H1 (cell line): ENCODE results near the gene KLF2. TPM values are rescaled to one million over a fixed set of nuclear protein-coding genes. Genes with fewer than 3 reads are reported as not detected.

Experiments
- BCL11A ChIP-seq, 2 experiments: IDR thresholded peaks; one replicate each; pipeline ENCODE4 v1.6.1; 2011; ENCODE audit warnings: low read depth in 2 of 2, low read length in 2 of 2, mild to moderate bottlenecking in 2 of 2
- CHD2 ChIP-seq: IDR thresholded peaks from 2 replicates; pipeline ENCODE4 v1.6.1; 2012; ENCODE audit warnings: low read length, improper control_type of control experiment
- CTBP2 ChIP-seq: IDR thresholded peaks from 2 replicates; pipeline ENCODE4 v1.7.0; 2011; ENCODE audit warnings: borderline replicate concordance, mild to moderate bottlenecking, moderate library complexity, mixed read lengths, low read length; ENCODE audit not compliant: insufficient read depth, insufficient read length
- EGR1 ChIP-seq: IDR thresholded peaks from 2 replicates; pipeline ENCODE4 v1.6.1; 2011; ENCODE audit warnings: low read depth, low read length, borderline replicate concordance
- HDAC6 ChIP-seq: IDR thresholded peaks from one replicate; pipeline ENCODE4 v1.7.1; 2012; ENCODE audit warnings: low read depth, mild to moderate bottlenecking, inconsistent platforms, low read length, moderate library complexity
- RNF2 ChIP-seq: fragments of 200-900, 300-1000 bp; sonication (generic); IDR thresholded peaks from 2 replicates; pipeline ENCODE4 v1.7.1; 2016; ENCODE audit warnings: borderline replicate concordance, low read depth, mild to moderate bottlenecking, antibody characterized with exemption, low read length; ENCODE audit not compliant: poor library complexity, severe bottlenecking; ENCODE audit errors: missing control alignments
- SAP30 ChIP-seq: fragments of 300-600 bp; sonication (generic); IDR thresholded peaks from 2 replicates; pipeline ENCODE4 v1.7.1; 2012; ENCODE audit warnings: low read length, moderate library complexity, mild to moderate bottlenecking, inconsistent platforms; ENCODE audit not compliant: insufficient read depth, insufficient replicate concordance
- SRF ChIP-seq: IDR thresholded peaks from 2 replicates; pipeline ENCODE4 v1.6.1; 2011; ENCODE audit warnings: mild to moderate bottlenecking, low read depth, low read length, moderate library complexity
- TAF7 ChIP-seq: optimal IDR thresholded peaks from 2 replicates; pipeline ENCODE3; 2011; ENCODE audit warnings: low read depth, mild to moderate bottlenecking, inconsistent platforms, low read length, moderate library complexity, borderline replicate concordance
- TCF12 ChIP-seq: IDR thresholded peaks from 2 replicates; pipeline ENCODE4 v1.6.1; 2011; ENCODE audit warnings: low read depth, mild to moderate bottlenecking, low read length
- polyA plus RNA-seq, 7 experiments: library from polyadenylated mRNA; depleted of rRNA in 3 of 7; stranded (reverse) in 5 of 7; unstranded in 2 of 7; fragments of >200 nt in 5 of 7; fragments of 200-250 nt in 2 of 7; gene quantifications; 1 replicate in 5 of 7; 2 replicates in 1 of 7; 4 replicates in 1 of 7; pipeline versions ENCODE4 v1.2.1 to v1.2.3, GENCODE V29; 2011 to 2013; ENCODE audit warnings: missing spikeins in 2 of 7, mixed read lengths in 2 of 7
- total RNA-seq: library from RNA; stranded (reverse); fragmentation: NEBNext Ultra II Directional; extraction: Animal tissue kit (Norgen Biotek cat#: 25700); gene quantifications from 2 replicates; pipeline ENCODE4 v1.2.1, GENCODE V29; 2021
- TF ChIP-seq, protein P1 (sequence below): fragments of 300-600 bp; sonication (generic); IDR thresholded peaks from 2 replicates; pipeline ENCODE4 v1.7.1; 2012; ENCODE audit warnings: low read length, moderate library complexity, mild to moderate bottlenecking, inconsistent platforms; ENCODE audit not compliant: insufficient replicate concordance

KLF2 gene
- total and polyA plus RNA-seq, 2 of the 8 experiments (the other 6 are each of a cell fraction or from before 2014, with no cell fraction given): 0.19 to 0.33 TPM

DNA sequence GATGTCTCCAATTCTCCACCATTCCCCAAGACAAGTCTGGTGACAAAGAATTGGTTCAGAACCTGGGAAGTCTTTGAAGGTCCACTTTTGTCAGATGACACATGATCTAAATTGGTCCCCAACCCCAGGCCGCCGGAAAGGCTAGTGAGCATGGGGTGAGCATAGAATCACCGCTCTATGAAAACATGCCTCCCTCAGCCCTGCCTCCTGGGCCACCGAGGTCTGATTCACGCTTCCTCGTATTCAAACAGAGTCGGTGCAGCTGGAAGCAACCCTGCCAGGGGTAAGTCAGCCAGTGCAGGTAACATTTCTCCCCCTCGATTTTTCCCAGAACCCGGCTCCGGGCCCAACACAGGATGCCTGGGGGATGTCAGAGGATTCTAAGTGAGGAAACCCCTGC lies 33.9 kb upstream of the KLF2 start (continued):
- TF ChIP-seq, protein P1, sequence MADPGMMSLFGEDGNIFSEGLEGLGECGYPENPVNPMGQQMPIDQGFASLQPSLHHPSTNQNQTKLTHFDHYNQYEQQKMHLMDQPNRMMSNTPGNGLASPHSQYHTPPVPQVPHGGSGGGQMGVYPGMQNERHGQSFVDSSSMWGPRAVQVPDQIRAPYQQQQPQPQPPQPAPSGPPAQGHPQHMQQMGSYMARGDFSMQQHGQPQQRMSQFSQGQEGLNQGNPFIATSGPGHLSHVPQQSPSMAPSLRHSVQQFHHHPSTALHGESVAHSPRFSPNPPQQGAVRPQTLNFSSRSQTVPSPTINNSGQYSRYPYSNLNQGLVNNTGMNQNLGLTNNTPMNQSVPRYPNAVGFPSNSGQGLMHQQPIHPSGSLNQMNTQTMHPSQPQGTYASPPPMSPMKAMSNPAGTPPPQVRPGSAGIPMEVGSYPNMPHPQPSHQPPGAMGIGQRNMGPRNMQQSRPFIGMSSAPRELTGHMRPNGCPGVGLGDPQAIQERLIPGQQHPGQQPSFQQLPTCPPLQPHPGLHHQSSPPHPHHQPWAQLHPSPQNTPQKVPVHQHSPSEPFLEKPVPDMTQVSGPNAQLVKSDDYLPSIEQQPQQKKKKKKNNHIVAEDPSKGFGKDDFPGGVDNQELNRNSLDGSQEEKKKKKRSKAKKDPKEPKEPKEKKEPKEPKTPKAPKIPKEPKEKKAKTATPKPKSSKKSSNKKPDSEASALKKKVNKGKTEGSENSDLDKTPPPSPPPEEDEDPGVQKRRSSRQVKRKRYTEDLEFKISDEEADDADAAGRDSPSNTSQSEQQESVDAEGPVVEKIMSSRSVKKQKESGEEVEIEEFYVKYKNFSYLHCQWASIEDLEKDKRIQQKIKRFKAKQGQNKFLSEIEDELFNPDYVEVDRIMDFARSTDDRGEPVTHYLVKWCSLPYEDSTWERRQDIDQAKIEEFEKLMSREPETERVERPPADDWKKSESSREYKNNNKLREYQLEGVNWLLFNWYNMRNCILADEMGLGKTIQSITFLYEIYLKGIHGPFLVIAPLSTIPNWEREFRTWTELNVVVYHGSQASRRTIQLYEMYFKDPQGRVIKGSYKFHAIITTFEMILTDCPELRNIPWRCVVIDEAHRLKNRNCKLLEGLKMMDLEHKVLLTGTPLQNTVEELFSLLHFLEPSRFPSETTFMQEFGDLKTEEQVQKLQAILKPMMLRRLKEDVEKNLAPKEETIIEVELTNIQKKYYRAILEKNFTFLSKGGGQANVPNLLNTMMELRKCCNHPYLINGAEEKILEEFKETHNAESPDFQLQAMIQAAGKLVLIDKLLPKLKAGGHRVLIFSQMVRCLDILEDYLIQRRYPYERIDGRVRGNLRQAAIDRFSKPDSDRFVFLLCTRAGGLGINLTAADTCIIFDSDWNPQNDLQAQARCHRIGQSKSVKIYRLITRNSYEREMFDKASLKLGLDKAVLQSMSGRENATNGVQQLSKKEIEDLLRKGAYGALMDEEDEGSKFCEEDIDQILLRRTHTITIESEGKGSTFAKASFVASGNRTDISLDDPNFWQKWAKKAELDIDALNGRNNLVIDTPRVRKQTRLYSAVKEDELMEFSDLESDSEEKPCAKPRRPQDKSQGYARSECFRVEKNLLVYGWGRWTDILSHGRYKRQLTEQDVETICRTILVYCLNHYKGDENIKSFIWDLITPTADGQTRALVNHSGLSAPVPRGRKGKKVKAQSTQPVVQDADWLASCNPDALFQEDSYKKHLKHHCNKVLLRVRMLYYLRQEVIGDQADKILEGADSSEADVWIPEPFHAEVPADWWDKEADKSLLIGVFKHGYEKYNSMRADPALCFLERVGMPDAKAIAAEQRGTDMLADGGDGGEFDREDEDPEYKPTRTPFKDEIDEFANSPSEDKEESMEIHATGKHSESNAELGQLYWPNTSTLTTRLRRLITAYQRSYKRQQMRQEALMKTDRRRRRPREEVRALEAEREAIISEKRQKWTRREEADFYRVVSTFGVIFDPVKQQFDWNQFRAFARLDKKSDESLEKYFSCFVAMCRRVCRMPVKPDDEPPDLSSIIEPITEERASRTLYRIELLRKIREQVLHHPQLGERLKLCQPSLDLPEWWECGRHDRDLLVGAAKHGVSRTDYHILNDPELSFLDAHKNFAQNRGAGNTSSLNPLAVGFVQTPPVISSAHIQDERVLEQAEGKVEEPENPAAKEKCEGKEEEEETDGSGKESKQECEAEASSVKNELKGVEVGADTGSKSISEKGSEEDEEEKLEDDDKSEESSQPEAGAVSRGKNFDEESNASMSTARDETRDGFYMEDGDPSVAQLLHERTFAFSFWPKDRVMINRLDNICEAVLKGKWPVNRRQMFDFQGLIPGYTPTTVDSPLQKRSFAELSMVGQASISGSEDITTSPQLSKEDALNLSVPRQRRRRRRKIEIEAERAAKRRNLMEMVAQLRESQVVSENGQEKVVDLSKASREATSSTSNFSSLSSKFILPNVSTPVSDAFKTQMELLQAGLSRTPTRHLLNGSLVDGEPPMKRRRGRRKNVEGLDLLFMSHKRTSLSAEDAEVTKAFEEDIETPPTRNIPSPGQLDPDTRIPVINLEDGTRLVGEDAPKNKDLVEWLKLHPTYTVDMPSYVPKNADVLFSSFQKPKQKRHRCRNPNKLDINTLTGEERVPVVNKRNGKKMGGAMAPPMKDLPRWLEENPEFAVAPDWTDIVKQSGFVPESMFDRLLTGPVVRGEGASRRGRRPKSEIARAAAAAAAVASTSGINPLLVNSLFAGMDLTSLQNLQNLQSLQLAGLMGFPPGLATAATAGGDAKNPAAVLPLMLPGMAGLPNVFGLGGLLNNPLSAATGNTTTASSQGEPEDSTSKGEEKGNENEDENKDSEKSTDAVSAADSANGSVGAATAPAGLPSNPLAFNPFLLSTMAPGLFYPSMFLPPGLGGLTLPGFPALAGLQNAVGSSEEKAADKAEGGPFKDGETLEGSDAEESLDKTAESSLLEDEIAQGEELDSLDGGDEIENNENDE: no peak
- no peak for TF ChIP-seq RNF2
- no peak for TF ChIP-seq CHD2
- TF ChIP-seq TAF7: no peak
- TF ChIP-seq SRF: no peak
- no peak for TF ChIP-seq BCL11A (IDR thresholded peaks at IDR 0.05; ENCODE audit: low read depth in 2 of 2, low read length in 2 of 2)
- no peak for TF ChIP-seq TCF12
- no peak for TF ChIP-seq HDAC6
- no peak for TF ChIP-seq CTBP2
- TF ChIP-seq SAP30: no peak
- no peak for TF ChIP-seq EGR1
